MCF 10A (cell line): ENCODE measurements around the gene ARF6. TPM values are rescaled to one million over a fixed set of nuclear protein-coding genes. Genes with fewer than 3 reads are reported as not detected.
A peak's percentile ranks its signal among the peaks of the same experiment; 100 is the strongest.

Source experiments
- BruUV-seq: library from RNA; stranded (reverse); fragments of 400-500 nt; replicated peaks from 2 replicates; lab custom pipeline; 2021; lab: Mats Ljungman, UMichigan
- CTCF ChIA-PET: fragments of 300-600 bp; sonication (Branson Sonifier 250); formaldehyde crosslinking; extraction: SDS; loops from one replicate; lab custom pipeline; 2021; ENCODE audit warnings: antibody characterized with exemption, inconsistent platforms; lab: Yijun Ruan, JAX
- POLR2A ChIA-PET: fragments of 300-600, 350-650 bp; sonication (Branson Sonifier 250); formaldehyde crosslinking; extraction: SDS; loops from one replicate; lab custom pipeline; 2020; ENCODE audit warnings: antibody characterized with exemption, inconsistent platforms; lab: Yijun Ruan, JAX
- DNase-seq: peaks from one replicate; pipeline ENCODE4 v3.0.0-alpha.2; 2018; ENCODE audit not compliant: unreplicated experiment
- H3K27ac Mint-ChIP-seq: one replicate; pipeline ENCODE4 v1.8.0; 2022; ENCODE audit warnings: mild to moderate bottlenecking, low read depth, mixed read lengths; ENCODE audit not compliant: unreplicated experiment
- H3K27me3 Mint-ChIP-seq: one replicate; pipeline ENCODE4 v1.8.0; 2022; ENCODE audit warnings: mixed read lengths; ENCODE audit not compliant: insufficient read depth, unreplicated experiment
- H3K36me3 Mint-ChIP-seq: one replicate; pipeline ENCODE4 v1.8.0; 2022; ENCODE audit warnings: mild to moderate bottlenecking, moderate library complexity, mixed read lengths; ENCODE audit not compliant: insufficient read depth, unreplicated experiment
- H3K4me1 Mint-ChIP-seq: one replicate; pipeline ENCODE4 v1.8.0; 2022; ENCODE audit warnings: mixed read lengths; ENCODE audit not compliant: insufficient read depth, unreplicated experiment
- H3K4me3 Mint-ChIP-seq: one replicate; pipeline ENCODE4 v1.8.0; 2022; ENCODE audit warnings: mild to moderate bottlenecking, moderate library complexity, mixed read lengths; ENCODE audit not compliant: unreplicated experiment
- H3K9me3 Mint-ChIP-seq: one replicate; pipeline ENCODE4 v1.8.0; 2022; ENCODE audit warnings: mixed read lengths; ENCODE audit not compliant: unreplicated experiment
- CTCF ChIP-seq: fragments of 200-600 bp; IDR thresholded peaks from one replicate; pipeline ENCODE4 v1.8.0; 2022; ENCODE audit warnings: antibody characterized with exemption, mild to moderate bottlenecking; ENCODE audit not compliant: unreplicated experiment
- intact Hi-C: fragments of 100-400 bp; cut with micrococcal nuclease; formaldehyde crosslinking; loops from 2 replicates; pipeline ENCODE4 v1.14.1; 2022
- total RNA-seq: library from RNA; stranded (reverse); gene quantifications from 2 replicates; pipeline ENCODE4 v1.2.3, GENCODE V29; 2022

ARF6 gene
- total RNA-seq, 1 experiment from 2014 or later = 112 TPM

- H3K27ac Mint-ChIP-seq = peak within 1 kb of the TSS; percentile 99
- peaks cover 33% of the 10 kb centered on the region for H3K36me3 Mint-ChIP-seq
- TSS peak; percentile 36 for BruUV-seq
- intact Hi-C loops = loop anchor here (2.0 to 5.0 kb wide), 2 partner anchors 155 to 252 kb away; no protein-coding TSS in a partner anchor
- ChIA-PET CTCF (interaction anchor here (0.6 to 5.2 kb wide), 51 partner anchors 10 to 681 kb away, joined by 3 to 101 read pairs (median 4); partner anchors contain the start of genes DNAAF2 and KLHDC2), POLR2A (interaction anchor here (0.5 to 5.3 kb wide), 48 partner anchors 10 to 709 kb away, joined by 3 to 137 read pairs (median 5); partner anchors contain the start of genes ARF6, DNAAF2, KLHDC2 and MGAT2)
- peaks cover 15% of the 10 kb centered on the region for H3K4me1 Mint-ChIP-seq
- no peaks in the 10 kb centered on the region for H3K27me3 Mint-ChIP-seq
- peak; percentile 92 for DNase-seq
- H3K9me3 Mint-ChIP-seq = no peaks in the 10 kb centered on the region
- peak within 1 kb of the TSS; percentile 99 for H3K4me3 Mint-ChIP-seq
- TF ChIP-seq CTCF = peak; percentile 88
Observed at GRCh38 chr14:49852301-49853157, 40.4 kb upstream of the ARF6 start, which contains the start of gene NEMF. Gene NEMF (minus strand): TSS chr14:49852788. CDS start chr14:49852753, 35 bp downstream.

- BruUV-seq = no TSS peak
- H3K36me3 Mint-ChIP-seq = peaks cover 28% of the 10 kb centered on the region
- H3K4me3 Mint-ChIP-seq = peak overlapping the region; percentile 99
- H3K4me1 Mint-ChIP-seq = peaks cover 15% of the 10 kb centered on the region
- ChIA-PET CTCF (interaction anchor here (0.7 to 5.2 kb wide), 29 partner anchors 8 to 392 kb away, joined by 3 to 101 read pairs (median 4); no protein-coding TSS in a partner anchor), POLR2A (interaction anchor here (0.6 to 5.3 kb wide), 36 partner anchors 9 to 679 kb away, joined by 3 to 137 read pairs (median 7); partner anchors contain the start of genes ARF6, DNAAF2, KLHDC2 and MGAT2)
- intact Hi-C loops = loop anchor here (2.0 to 5.0 kb wide), 2 partner anchors 154 to 252 kb away; no protein-coding TSS in a partner anchor
- H3K27ac Mint-ChIP-seq = peak overlapping the region; percentile 99
- DNase-seq = no peak
- H3K27me3 Mint-ChIP-seq = no peaks in the 10 kb centered on the region
- no peaks in the 10 kb centered on the region for H3K9me3 Mint-ChIP-seq
- no peak for TF ChIP-seq CTCF
Observed at GRCh38 chr14:49853158-49853477, 39.8 kb upstream of the ARF6 start.

GRCh38 chr14:49853572-49854375, 39.1 kb upstream of the ARF6 start:
- DNase-seq = peak; percentile 86
- peak overlapping the region; percentile 99 for H3K4me3 Mint-ChIP-seq
- intact Hi-C loops = loop anchor here (2.0 to 5.0 kb wide), 2 partner anchors 154 to 251 kb away; no protein-coding TSS in a partner anchor
- ChIA-PET CTCF (interaction anchor here (0.6 to 5.2 kb wide), 14 partner anchors 8 to 379 kb away, joined by 3 to 101 read pairs (median 4); no protein-coding TSS in a partner anchor), POLR2A (interaction anchor here (0.6 to 5.3 kb wide), 15 partner anchors 9 to 263 kb away, joined by 3 to 137 read pairs (median 6); partner anchors contain the start of genes DNAAF2, KLHDC2, MGAT2 and RPL36AL)
- H3K27me3 Mint-ChIP-seq = no peaks in the 10 kb centered on the region
- peaks cover 27% of the 10 kb centered on the region for H3K36me3 Mint-ChIP-seq
- H3K4me1 Mint-ChIP-seq = peaks cover 15% of the 10 kb centered on the region
- H3K9me3 Mint-ChIP-seq = no peaks in the 10 kb centered on the region
- TF ChIP-seq CTCF = peak; percentile 67
- peak overlapping the region; percentile 99 for H3K27ac Mint-ChIP-seq
- no TSS peak for BruUV-seq
